ENCODE results near the gene COPS7A. TPM values are rescaled to one million over a fixed set of nuclear protein-coding genes. Genes with fewer than 3 reads are reported as not detected.

Gene COPS7A
- total and polyA plus RNA-seq, 2 experiments from 2014 or later = 37.7 to 51.9 TPM

DNA sequence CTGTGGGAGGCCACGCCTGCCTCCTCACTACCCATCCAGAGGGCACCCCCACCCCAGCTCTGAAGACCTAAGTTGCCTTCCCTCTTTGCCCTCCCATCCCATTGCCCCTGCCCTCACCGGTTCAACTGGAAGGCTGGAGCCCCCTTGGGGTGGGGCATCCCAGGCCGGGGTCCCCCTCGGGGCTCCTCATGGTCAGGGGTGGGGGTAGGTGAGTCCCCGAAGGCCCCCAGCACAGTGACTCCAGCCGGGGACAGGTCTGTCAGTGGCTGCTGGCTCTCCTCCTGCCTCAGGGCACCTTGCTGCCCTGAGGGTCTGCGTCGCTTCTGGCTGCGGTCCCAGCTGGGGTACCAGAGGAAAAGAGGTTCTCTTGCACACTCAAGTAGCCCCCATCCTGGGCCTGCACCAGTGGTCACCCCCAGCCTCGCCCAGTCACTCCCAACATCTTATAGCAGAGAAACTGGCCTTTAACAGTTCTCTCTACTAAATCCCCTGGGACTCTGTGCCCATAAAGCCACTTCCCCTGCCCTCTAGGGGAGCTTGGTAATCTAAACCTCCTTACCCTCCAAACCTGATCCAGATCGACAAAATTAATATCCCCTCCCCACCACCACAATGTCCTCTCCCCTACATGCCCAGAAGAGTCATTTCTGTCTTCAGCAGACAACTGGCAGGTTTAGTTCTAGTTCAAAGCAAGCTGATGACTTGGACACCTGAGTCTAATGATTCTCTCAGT is 28.4 kb upstream of the COPS7A start (continued):
- TF ChIP-seq, protein P1, sequence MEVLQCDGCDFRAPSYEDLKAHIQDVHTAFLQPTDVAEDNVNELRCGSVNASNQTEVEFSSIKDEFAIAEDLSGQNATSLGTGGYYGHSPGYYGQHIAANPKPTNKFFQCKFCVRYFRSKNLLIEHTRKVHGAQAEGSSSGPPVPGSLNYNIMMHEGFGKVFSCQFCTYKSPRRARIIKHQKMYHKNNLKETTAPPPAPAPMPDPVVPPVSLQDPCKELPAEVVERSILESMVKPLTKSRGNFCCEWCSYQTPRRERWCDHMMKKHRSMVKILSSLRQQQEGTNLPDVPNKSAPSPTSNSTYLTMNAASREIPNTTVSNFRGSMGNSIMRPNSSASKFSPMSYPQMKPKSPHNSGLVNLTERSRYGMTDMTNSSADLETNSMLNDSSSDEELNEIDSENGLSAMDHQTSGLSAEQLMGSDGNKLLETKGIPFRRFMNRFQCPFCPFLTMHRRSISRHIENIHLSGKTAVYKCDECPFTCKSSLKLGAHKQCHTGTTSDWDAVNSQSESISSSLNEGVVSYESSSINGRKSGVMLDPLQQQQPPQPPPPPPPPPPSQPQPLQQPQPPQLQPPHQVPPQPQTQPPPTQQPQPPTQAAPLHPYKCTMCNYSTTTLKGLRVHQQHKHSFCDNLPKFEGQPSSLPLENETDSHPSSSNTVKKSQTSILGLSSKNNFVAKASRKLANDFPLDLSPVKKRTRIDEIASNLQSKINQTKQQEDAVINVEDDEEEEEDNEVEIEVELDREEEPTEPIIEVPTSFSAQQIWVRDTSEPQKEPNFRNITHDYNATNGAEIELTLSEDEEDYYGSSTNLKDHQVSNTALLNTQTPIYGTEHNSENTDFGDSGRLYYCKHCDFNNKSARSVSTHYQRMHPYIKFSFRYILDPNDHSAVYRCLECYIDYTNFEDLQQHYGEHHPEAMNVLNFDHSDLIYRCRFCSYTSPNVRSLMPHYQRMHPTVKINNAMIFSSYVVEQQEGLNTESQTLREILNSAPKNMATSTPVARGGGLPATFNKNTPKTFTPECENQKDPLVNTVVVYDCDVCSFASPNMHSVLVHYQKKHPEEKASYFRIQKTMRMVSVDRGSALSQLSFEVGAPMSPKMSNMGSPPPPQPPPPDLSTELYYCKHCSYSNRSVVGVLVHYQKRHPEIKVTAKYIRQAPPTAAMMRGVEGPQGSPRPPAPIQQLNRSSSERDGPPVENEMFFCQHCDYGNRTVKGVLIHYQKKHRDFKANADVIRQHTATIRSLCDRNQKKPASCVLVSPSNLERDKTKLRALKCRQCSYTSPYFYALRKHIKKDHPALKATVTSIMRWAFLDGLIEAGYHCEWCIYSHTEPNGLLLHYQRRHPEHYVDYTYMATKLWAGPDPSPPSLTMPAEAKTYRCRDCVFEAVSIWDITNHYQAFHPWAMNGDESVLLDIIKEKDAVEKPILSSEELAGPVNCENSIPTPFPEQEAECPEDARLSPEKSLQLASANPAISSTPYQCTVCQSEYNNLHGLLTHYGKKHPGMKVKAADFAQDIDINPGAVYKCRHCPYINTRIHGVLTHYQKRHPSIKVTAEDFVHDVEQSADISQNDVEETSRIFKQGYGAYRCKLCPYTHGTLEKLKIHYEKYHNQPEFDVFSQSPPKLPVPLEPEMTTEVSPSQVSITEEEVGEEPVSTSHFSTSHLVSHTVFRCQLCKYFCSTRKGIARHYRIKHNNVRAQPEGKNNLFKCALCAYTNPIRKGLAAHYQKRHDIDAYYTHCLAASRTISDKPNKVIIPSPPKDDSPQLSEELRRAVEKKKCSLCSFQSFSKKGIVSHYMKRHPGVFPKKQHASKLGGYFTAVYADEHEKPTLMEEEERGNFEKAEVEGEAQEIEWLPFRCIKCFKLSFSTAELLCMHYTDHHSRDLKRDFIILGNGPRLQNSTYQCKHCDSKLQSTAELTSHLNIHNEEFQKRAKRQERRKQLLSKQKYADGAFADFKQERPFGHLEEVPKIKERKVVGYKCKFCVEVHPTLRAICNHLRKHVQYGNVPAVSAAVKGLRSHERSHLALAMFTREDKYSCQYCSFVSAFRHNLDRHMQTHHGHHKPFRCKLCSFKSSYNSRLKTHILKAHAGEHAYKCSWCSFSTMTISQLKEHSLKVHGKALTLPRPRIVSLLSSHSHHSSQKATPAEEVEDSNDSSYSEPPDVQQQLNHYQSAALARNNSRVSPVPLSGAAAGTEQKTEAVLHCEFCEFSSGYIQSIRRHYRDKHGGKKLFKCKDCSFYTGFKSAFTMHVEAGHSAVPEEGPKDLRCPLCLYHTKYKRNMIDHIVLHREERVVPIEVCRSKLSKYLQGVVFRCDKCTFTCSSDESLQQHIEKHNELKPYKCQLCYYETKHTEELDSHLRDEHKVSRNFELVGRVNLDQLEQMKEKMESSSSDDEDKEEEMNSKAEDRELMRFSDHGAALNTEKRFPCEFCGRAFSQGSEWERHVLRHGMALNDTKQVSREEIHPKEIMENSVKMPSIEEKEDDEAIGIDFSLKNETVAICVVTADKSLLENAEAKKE (CRISPR knock-in tag; IDR thresholded peaks at IDR 0.05) = no peak
- no peak for TF ChIP-seq ZNF114 (CRISPR knock-in tag; IDR thresholded peaks at IDR 0.05)

DNA sequence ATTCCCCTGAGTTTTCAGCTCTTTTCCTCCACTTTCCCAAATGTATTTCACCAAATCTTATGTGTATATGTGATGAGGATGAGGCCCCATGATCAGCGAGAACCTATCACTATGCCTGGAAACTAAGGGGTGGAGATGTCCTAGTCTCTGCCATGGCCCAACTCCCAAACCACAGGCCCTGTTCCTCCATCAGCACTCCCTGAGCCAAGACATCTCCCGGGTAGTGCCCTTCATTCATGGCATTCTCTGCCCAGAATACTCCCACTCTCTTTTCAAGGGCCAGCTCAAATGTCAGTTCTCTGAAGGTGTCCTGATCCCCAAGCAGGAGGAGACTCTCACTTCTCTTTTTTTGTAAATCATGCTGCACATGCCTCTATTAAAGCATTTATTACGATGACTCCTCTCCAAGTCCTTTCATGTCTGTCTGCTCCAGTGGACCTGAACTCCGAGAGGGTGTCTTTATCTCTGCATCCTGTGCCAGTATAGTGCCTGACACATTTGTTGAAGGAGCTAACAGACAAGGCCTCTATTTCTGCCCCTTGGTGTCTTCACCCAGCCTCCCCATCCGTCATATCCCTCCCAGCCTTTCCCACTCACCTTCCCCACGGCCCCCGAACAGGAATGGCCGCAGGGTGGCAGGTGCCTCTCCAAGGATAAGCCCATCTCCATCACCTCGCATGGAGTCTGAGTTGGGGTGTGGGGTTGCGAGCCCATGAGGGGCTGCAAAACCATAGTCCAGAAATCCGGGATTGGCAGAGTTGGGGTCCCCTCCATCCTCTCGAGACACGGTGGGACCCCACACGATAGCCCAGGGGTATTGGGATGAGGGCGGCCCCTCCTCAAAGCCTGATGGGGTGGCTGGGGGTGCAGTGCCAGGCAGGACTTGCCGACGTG is 26.9 kb upstream of the COPS7A start:
- DNase-seq (ENCODE audit: low spot score) (no peak), ATAC-seq (no peak)
- Histone ChIP-seq H3K79me2 (replicated peaks; ENCODE audit: insufficient read depth) (0 out of 2 replicates have a peak, but pooled peaks cover 3% of the 10 kb centered on the region), H3K27me3 (ENCODE audit: insufficient read depth) (peaks cover 23% of the 10 kb centered on the region), H4K20me1 (replicated peaks; ENCODE audit: insufficient read depth) (no peaks in the 10 kb centered on the region), H3K4me2 (no peak overlapping the region), H3K9me2 (ENCODE audit: insufficient read depth) (no peaks in the 10 kb centered on the region), H3K36me3 (ENCODE audit: insufficient read depth) (no peaks in the 10 kb centered on the region), H3F3A (replicated peaks; ENCODE audit: low read depth) (peaks cover 14% of the 10 kb centered on the region; the same call in 1 of the 2 replicates), H3K4me1 (ENCODE audit: insufficient read depth) (peaks cover 15% of the 10 kb centered on the region), H3K4me3 (no peak overlapping the region), H2AFZ (no peak overlapping the region), H3K27ac (ENCODE audit: low read depth) (no peak overlapping the region)
- Mint-ChIP-seq H3K4me1 (peaks cover 36% of the 10 kb centered on the region), H3K27ac (no peak overlapping the region), H3K9me3 (peaks cover 4% of the 10 kb centered on the region; the same call in 1 of the 3 replicates), H3K36me3 (ENCODE audit: low read depth) (peaks cover 6% of the 10 kb centered on the region; the same call in 2 of the 3 replicates), H3K4me3 (no peak overlapping the region; the same call in 2 of the 3 replicates), H3K27me3 (ENCODE audit: insufficient read depth, low read depth, poor library complexity) (peaks cover 23% of the 10 kb centered on the region)
- no peak for TF ChIP-seq EZH2phosphoT487 (IDR thresholded peaks at IDR 0.05; ENCODE audit: unreplicated experiment)
- TF ChIP-seq, protein P1 (CRISPR knock-in tag; IDR thresholded peaks at IDR 0.05) = no peak
